Spinal cord (tissue), 10 donors: Measurements from ENCODE around the gene SLC7A10. TPM values are rescaled to one million over a fixed set of nuclear protein-coding genes. Genes with fewer than 3 reads are reported as not detected.
"Not testable (repeated sequence)": the region's sequence is repeated elsewhere in the genome, so short reads cannot be mapped to it uniquely, and the experiment has no call there.

Source experiments
- DNase-seq, 6 donors: peaks; one replicate each; pipeline versions ENCODE4 v3.0.0 to v3.0.0-alpha.2; 2013 to 2015; ENCODE audit warnings: low spot score in 6 of 6, low read depth in 4 of 6
- H3K27ac ChIP-seq: one replicate; pipeline ENCODE4 v1.5.1; 2013; ENCODE audit warnings: low read depth, low read length, control low read depth
- H3K27me3 ChIP-seq: one replicate; pipeline ENCODE4 v1.6.1; 2013; ENCODE audit warnings: low read length; ENCODE audit not compliant: control insufficient read depth, insufficient read depth
- H3K36me3 ChIP-seq: one replicate; pipeline ENCODE4 v1.6.1; 2013; ENCODE audit warnings: low read length; ENCODE audit not compliant: control insufficient read depth, insufficient read depth
- H3K4me1 ChIP-seq: one replicate; pipeline ENCODE4 v1.6.1; 2013; ENCODE audit warnings: low read length; ENCODE audit not compliant: control insufficient read depth, insufficient read depth
- H3K4me3 ChIP-seq: one replicate; pipeline ENCODE4 v1.5.1; 2013; ENCODE audit warnings: low read depth, low read length, control low read depth
- H3K9me3 ChIP-seq: one replicate; pipeline ENCODE4 v1.6.1; 2013; ENCODE audit warnings: low read length; ENCODE audit not compliant: control insufficient read depth, insufficient read depth
- WGBS: methylation state at CpG from one replicate; pipeline ENCODE4 v1.1.5; 2013; ENCODE audit warnings: missing lambda C conversion rate; ENCODE audit not compliant: insufficient coverage; 5-methylcytosine and 5-hydroxymethylcytosine counted together
- polyA plus RNA-seq, 2 donors: library from polyadenylated mRNA; unstranded; fragments of 120-200 nt; gene quantifications; one replicate each; pipeline ENCODE4 v1.2.1, GENCODE V29; 2013; ENCODE audit not compliant: insufficient read length in 2 of 2
- total RNA-seq, 2 donors: library from RNA; depleted of rRNA in 1 of 2; stranded (reverse); fragments of 120-200 nt in 1 of 2; fragments of >200 nt in 1 of 2; gene quantifications; one replicate each; pipeline versions ENCODE4 v1.2.3 to v1.2.4, GENCODE V29; 2013 to 2014
- donor health status: healthy.

The SLC7A10 gene
- total and polyA plus RNA-seq, 4 donors, result 3.8 to 43.2 (median 19.9) TPM

DNA sequence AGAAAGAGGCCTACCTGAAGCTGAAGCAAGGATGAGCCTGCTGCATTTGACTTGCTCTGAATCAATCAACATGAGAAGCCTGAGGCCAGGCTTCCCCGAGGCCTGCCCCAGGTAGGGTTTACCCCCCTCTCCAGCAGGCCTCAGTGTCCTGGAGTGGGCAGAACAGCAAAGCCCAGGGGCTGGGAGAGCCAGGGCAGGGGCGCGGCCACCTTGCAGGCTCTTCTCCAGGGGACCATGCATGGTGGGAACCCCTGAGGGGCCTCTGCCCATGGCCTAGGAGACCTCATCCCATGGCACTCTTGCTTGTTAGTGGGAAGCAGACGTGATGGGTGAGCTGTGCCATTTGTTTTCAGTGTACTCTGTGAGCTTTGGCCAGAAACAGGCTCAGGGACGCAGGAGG lies 51.5 kb downstream of the SLC7A10 start:
- Histone ChIP-seq H3K27ac (no peak overlapping the region), H3K9me3 (no peaks in the 10 kb centered on the region), H3K4me1 (peaks cover 31% of the 10 kb centered on the region), H3K27me3 (no peaks in the 10 kb centered on the region), H3K4me3 (no peak overlapping the region), H3K36me3 (peaks cover 3% of the 10 kb centered on the region)
- WGBS, result 98% methylated on average over 4 of the region's 5 CpGs
- no peak for DNase-seq

GRCh38 chr19:33171916-33172359 lies 53.7 kb downstream of the SLC7A10 start:
- Histone ChIP-seq H3K9me3 (no peaks in the 10 kb centered on the region), H3K27ac (no peak overlapping the region), H3K4me3 (no peak overlapping the region), H3K27me3 (no peaks in the 10 kb centered on the region), H3K36me3 (peaks cover 3% of the 10 kb centered on the region), H3K4me1 (peaks cover 20% of the 10 kb centered on the region)
- WGBS, result 96% methylated on average over 6 of the region's 6 CpGs
- DNase-seq, result no peak

DNA sequence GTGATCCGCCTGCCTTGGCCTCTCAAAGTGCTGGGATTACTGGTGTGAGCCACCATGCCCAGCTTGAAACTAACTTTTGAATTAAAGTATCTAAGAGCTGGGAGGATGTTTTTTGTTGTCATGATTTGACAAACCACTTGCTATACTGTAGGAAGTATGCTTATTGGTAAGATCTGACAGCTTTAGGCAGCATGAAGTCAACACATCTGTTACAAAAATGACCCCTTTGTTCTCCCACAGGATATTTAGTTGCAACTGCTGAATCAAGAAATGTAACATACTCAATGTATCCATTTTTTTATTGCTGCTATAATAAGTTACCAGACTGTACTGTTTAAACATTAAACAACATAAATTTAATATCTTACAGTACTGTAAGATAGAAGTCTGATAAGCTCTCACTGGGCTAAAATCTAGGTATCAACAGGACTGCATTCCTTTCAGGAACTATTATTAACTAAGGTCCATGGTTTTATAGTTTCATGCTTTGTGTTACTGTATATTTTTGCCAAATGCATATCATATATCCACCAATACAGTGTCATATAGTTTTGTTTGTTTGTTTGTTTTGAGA lies 54.3 kb downstream of the SLC7A10 start:
- H3K4me1 ChIP-seq, result peaks cover 19% of the 10 kb centered on the region
- no peak overlapping the region for H3K27ac ChIP-seq
- H3K27me3 ChIP-seq, result no peaks in the 10 kb centered on the region
- no peak for DNase-seq
- no CpG with 5 or more reads among the region's 1 CpG for WGBS
- peaks cover 3% of the 10 kb centered on the region for H3K36me3 ChIP-seq
- no peaks in the 10 kb centered on the region for H3K9me3 ChIP-seq
- no peak overlapping the region for H3K4me3 ChIP-seq

DNA sequence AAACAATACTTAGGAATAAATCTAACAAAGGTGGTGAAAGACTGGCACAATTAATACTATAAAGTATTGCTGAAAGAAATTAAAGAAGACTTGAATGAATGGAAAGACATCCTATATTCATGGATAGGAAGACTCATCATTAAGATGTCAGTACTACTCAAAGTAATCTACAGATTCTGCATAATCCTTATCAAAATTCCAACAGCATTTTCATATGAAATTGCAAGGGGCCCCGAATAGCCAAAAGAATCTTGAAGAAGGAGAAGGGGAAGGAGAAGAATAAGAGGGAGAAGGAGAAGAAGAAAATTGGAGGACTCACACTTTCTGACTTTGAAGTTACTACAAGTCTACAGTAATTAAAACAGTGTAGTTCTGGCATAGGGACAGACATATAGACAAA lies 57.1 kb downstream of the SLC7A10 start:
- Histone ChIP-seq H3K9me3 (no peaks in the 10 kb centered on the region), H3K4me3 (no peak overlapping the region), H3K36me3 (peaks cover 3% of the 10 kb centered on the region), H3K27ac (no peak overlapping the region), H3K4me1 (peaks cover 6% of the 10 kb centered on the region), H3K27me3 (no peaks in the 10 kb centered on the region)
- no CpG with 5 or more reads among the region's 1 CpG for WGBS
- DNase-seq, result no peak

DNA sequence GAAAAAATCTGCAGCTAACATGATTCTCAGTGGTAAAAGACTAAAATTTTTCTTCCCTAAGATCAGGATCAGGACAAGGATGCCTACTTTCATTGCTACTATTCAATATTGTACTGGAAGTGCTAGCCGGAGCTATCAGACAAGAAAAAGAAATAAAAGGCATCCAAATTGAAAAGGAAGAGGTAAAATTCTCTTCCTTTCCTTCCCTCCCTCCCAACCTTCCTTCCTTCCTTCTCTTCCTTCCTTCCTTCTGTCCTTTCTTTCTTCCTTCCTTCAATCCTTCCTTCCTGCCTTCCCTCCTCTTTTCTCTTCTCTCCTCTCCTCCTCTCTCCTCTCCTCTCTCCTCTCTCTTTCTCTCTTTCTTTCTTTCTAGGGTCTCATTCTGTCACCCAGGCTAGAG lies 58.2 kb downstream of the SLC7A10 start:
- no peaks in the 10 kb centered on the region for H3K9me3 ChIP-seq
- H3K4me3 ChIP-seq, result no peak overlapping the region
- 100% methylated on average over 1 of the region's 1 CpG for WGBS
- H3K27me3 ChIP-seq, result no peaks in the 10 kb centered on the region
- no peaks in the 10 kb centered on the region for H3K36me3 ChIP-seq
- no peak overlapping the region for H3K27ac ChIP-seq
- no peaks in the 10 kb centered on the region for H3K4me1 ChIP-seq
- no peak for DNase-seq

- WGBS, result 91% methylated on average over 4 of the region's 6 CpGs
- H3K9me3 ChIP-seq, H3K36me3 ChIP-seq: not testable (repeated sequence)
These were observed 59.6 kb downstream of the SLC7A10 start for GRCh38 chr19:33166037-33166436.

DNA sequence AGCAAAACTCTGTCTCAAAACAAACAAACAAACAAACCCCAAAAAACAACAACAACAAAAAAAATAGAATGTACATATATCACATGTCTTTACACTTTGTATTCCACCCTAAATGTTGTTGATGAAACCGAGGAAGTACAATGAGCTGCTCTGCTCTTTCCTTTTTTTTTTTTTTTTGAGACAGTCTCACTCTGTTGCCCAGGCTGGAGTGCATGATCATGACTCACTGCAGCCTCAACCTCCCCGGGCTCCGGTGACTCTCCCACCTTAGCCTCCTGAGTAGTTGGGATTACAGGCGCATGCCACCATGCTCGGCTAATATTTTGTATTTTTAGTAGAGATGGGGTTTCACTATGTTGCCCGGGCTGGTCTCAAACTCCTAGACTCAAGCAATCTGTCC lies 62.2 kb downstream of the SLC7A10 start:
- H3K9me3 ChIP-seq, result no peaks in the 10 kb centered on the region
- no peaks in the 10 kb centered on the region for H3K36me3 ChIP-seq
- WGBS, result 100% methylated on average over 1 of the region's 6 CpGs
- DNase-seq, result no peak
- no peak overlapping the region for H3K27ac ChIP-seq
- H3K4me1 ChIP-seq, result no peaks in the 10 kb centered on the region
- no peak overlapping the region for H3K4me3 ChIP-seq
- H3K27me3 ChIP-seq, result no peaks in the 10 kb centered on the region

More at GRCh38 chr19:33166037-33166436, 59.6 kb downstream of the SLC7A10 start:
- H3K4me1 ChIP-seq, H3K27ac ChIP-seq, DNase-seq, H3K27me3 ChIP-seq, H3K4me3 ChIP-seq: not testable (repeated sequence)

- Histone ChIP-seq H3K4me1 (no peaks in the 10 kb centered on the region), H3K36me3 (no peaks in the 10 kb centered on the region), H3K9me3 (no peaks in the 10 kb centered on the region), H3K27me3 (no peaks in the 10 kb centered on the region), H3K4me3 (no peak overlapping the region), H3K27ac (no peak overlapping the region)
- 77% methylated on average over 3 of the region's 4 CpGs for WGBS
- DNase-seq, result no peak
These were observed 64.4 kb downstream of the SLC7A10 start for GRCh38 chr19:33161201-33161600.

- no peak overlapping the region for H3K4me3 ChIP-seq
- no peaks in the 10 kb centered on the region for H3K9me3 ChIP-seq
- no peak for DNase-seq
- no peaks in the 10 kb centered on the region for H3K36me3 ChIP-seq
- WGBS, result 94% methylated on average over 4 of the region's 8 CpGs
- no peaks in the 10 kb centered on the region for H3K4me1 ChIP-seq
- no peaks in the 10 kb centered on the region for H3K27me3 ChIP-seq
- H3K27ac ChIP-seq, result no peak overlapping the region
These were observed 65.8 kb downstream of the SLC7A10 start for GRCh38 chr19:33159893-33160292.

DNA sequence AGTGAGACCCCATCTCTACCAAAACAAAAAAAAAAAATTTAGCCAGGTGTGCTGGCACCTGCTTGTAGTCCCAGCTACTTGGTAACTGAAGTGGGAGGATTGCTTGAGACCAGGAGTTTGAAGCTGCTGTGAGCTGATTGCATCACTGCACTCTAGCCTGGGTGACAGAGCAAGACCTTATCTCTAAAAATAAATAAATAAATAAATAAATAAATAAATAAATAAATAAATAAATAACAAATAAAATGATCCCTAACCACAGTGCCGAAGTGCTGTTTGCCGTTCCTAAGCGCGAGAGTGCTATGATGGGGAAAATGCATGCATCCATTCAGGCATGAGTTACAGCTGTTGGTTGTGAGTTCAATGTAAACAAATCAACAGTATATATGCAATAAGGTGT lies 66.5 kb downstream of the SLC7A10 start:
- WGBS, result no CpG with 5 or more reads among the region's 4 CpGs
- no peak overlapping the region for H3K27ac ChIP-seq
- H3K27me3 ChIP-seq, result no peaks in the 10 kb centered on the region
- no peaks in the 10 kb centered on the region for H3K36me3 ChIP-seq
- no peak overlapping the region for H3K4me3 ChIP-seq
- H3K9me3 ChIP-seq, result no peaks in the 10 kb centered on the region
- H3K4me1 ChIP-seq, result no peaks in the 10 kb centered on the region
- DNase-seq, result no peak
